ENCODE measurements around the gene SPDEF.

The SPDEF gene

GRCh38 chr6:34600101-34600500, 44.0 kb upstream of the SPDEF start:
- TF ChIP-seq, protein P1, sequence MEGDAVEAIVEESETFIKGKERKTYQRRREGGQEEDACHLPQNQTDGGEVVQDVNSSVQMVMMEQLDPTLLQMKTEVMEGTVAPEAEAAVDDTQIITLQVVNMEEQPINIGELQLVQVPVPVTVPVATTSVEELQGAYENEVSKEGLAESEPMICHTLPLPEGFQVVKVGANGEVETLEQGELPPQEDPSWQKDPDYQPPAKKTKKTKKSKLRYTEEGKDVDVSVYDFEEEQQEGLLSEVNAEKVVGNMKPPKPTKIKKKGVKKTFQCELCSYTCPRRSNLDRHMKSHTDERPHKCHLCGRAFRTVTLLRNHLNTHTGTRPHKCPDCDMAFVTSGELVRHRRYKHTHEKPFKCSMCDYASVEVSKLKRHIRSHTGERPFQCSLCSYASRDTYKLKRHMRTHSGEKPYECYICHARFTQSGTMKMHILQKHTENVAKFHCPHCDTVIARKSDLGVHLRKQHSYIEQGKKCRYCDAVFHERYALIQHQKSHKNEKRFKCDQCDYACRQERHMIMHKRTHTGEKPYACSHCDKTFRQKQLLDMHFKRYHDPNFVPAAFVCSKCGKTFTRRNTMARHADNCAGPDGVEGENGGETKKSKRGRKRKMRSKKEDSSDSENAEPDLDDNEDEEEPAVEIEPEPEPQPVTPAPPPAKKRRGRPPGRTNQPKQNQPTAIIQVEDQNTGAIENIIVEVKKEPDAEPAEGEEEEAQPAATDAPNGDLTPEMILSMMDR (IDR thresholded peaks at IDR 0.05; ENCODE audit: low read depth, low read length): no peak
- Histone ChIP-seq H3K27me3 (ENCODE audit: insufficient read depth, low read depth, severe bottlenecking) (no peaks in the 10 kb centered on the region), H3K27ac (no peak overlapping the region)

GRCh38 chr6:34598712-34599111, 42.6 kb upstream of the SPDEF start:
- Histone ChIP-seq H3K36me3 (peaks cover 18% of the 10 kb centered on the region), H3K9me3 (ENCODE audit: severe bottlenecking) (no peaks in the 10 kb centered on the region), H3K27ac (no peak overlapping the region), H3K4me3 (ENCODE audit: low read depth, low read length) (no peak overlapping the region), H3K27me3 (ENCODE audit: insufficient read depth, low read depth, severe bottlenecking) (no peaks in the 10 kb centered on the region)
- no peak for DNase-seq
- TF ChIP-seq, protein P1 (IDR thresholded peaks at IDR 0.05; ENCODE audit: low read depth, low read length): no peak

More at GRCh38 chr6:34600101-34600500, 44.0 kb upstream of the SPDEF start:
- no peak for DNase-seq
- H3K4me3 ChIP-seq (ENCODE audit: low read depth, low read length): no peak overlapping the region
- no peaks in the 10 kb centered on the region for H3K9me3 ChIP-seq (ENCODE audit: severe bottlenecking)
- peaks cover 28% of the 10 kb centered on the region for H3K36me3 ChIP-seq

GRCh38 chr6:34597605-34598353, 41.6 kb upstream of the SPDEF start:
- no peak for DNase-seq
- Histone ChIP-seq H3K36me3 (peaks cover 10% of the 10 kb centered on the region), H3K9me3 (ENCODE audit: severe bottlenecking) (no peaks in the 10 kb centered on the region), H3K4me3 (ENCODE audit: low read depth, low read length) (no peak overlapping the region), H3K27me3 (ENCODE audit: insufficient read depth, low read depth, severe bottlenecking) (no peaks in the 10 kb centered on the region), H3K27ac (no peak overlapping the region)
- TF ChIP-seq, protein P1 (IDR thresholded peaks at IDR 0.05; ENCODE audit: low read depth, low read length): no peak

DNA sequence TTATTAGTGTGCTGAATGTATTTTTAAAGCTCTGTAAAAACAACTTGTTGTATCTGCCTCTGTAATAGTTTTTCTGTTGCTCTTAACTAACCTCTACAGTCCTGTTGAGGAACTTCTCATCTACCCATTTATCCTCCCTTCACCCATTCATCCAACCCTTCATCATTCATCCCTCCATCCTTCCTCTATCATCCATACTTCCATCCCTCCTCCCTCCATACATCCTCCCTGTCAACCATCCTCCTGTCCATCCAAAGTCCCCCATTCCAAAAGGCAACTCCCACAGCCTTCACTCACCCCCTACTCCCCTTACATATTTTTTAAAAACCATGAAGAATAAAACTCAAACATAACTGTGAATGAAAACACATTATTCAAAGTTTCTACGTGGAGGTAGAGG, 40.7 kb upstream of the SPDEF start:
- Histone ChIP-seq H3K27me3 (ENCODE audit: insufficient read depth, low read depth, severe bottlenecking) (no peaks in the 10 kb centered on the region), H3K27ac (no peak overlapping the region), H3K9me3 (ENCODE audit: severe bottlenecking) (no peaks in the 10 kb centered on the region), H3K4me3 (ENCODE audit: low read depth, low read length) (no peak overlapping the region), H3K36me3 (peaks cover 14% of the 10 kb centered on the region)
- no peak for DNase-seq
- TF ChIP-seq, protein P1 (IDR thresholded peaks at IDR 0.05; ENCODE audit: low read depth, low read length): no peak

GRCh38 chr6:34595332-34596184, 39.4 kb upstream of the SPDEF start:
- TF ChIP-seq, protein P1 (IDR thresholded peaks at IDR 0.05; ENCODE audit: low read depth, low read length): no peak
- peaks cover 13% of the 10 kb centered on the region for H3K36me3 ChIP-seq
- H3K27ac ChIP-seq: no peak overlapping the region
- no peaks in the 10 kb centered on the region for H3K27me3 ChIP-seq (ENCODE audit: insufficient read depth, low read depth, severe bottlenecking)
- no peak for DNase-seq
- no peak overlapping the region for H3K4me3 ChIP-seq (ENCODE audit: low read depth, low read length)
- H3K9me3 ChIP-seq (ENCODE audit: severe bottlenecking): no peaks in the 10 kb centered on the region

Measured in WERI-Rb-1 (cell line).